ENCODE data around the gene ARHGEF2.

GRCh38 chr1:155978325-155978972 is at the start of gene ARHGEF2:
- TF ChIP-seq POLR2A (IDR thresholded peaks at IDR 0.05): peak; percentile 26 to 43
- TF ChIP-seq, protein P1, sequence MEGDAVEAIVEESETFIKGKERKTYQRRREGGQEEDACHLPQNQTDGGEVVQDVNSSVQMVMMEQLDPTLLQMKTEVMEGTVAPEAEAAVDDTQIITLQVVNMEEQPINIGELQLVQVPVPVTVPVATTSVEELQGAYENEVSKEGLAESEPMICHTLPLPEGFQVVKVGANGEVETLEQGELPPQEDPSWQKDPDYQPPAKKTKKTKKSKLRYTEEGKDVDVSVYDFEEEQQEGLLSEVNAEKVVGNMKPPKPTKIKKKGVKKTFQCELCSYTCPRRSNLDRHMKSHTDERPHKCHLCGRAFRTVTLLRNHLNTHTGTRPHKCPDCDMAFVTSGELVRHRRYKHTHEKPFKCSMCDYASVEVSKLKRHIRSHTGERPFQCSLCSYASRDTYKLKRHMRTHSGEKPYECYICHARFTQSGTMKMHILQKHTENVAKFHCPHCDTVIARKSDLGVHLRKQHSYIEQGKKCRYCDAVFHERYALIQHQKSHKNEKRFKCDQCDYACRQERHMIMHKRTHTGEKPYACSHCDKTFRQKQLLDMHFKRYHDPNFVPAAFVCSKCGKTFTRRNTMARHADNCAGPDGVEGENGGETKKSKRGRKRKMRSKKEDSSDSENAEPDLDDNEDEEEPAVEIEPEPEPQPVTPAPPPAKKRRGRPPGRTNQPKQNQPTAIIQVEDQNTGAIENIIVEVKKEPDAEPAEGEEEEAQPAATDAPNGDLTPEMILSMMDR (IDR thresholded peaks at IDR 0.05): peak in 1 of 4 experiments; percentile 10
- TF ChIP-seq EP300 (IDR thresholded peaks at IDR 0.05): no peak
- TF ChIP-seq POLR2AphosphoS5 (IDR thresholded peaks at IDR 0.05): peak; percentile 70 to 79 (median 71)
